ENCODE results near the gene USP47. TPM values are rescaled to one million over a fixed set of nuclear protein-coding genes. Genes with fewer than 3 reads are reported as not detected.
A peak's percentile ranks its signal among the peaks of the same experiment; 100 is the strongest.

USP47 gene
- total RNA-seq, 4 donors from 2014 or later = 84.4 to 222 (median 97.6) TPM

GRCh38 chr11:11978098-11978637, 136.4 kb downstream of the USP47 start:
- Histone ChIP-seq H3K9me3 (no peaks in the 10 kb centered on the region), H3K36me3 (no peaks in the 10 kb centered on the region), H3K27me3 (no peaks in the 10 kb centered on the region), H3K27ac (peak overlapping the region; percentile 39 to 67 (median 60)), H3K4me3 (no peak overlapping the region), H3K4me1 (peaks cover 40 to 45% of the 10 kb centered on the region in 2 donors)
- intact Hi-C loops (cut with DNase I; ENCODE audit: low total_unique reads) (no loop called here), in situ Hi-C loops (cut with MboI; ENCODE audit: low sequenced_read_pairs in 4 of 4) (no loop called here)
- no peak for DNase-seq
- TF ChIP-seq POLR2A (IDR thresholded peaks at IDR 0.05) (no peak), CTCF (IDR thresholded peaks at IDR 0.05 in 4 of 5, conservative IDR thresholded peaks at IDR 0.05 in 1 of 5) (no peak)
- no peak for ATAC-seq

GRCh38 chr11:11978792-11979487, 137.2 kb downstream of the USP47 start:
- DNase-seq = peak; percentile 30 to 73
- Histone ChIP-seq H3K9me3 (no peaks in the 10 kb centered on the region), H3K4me3 (no peak overlapping the region), H3K36me3 (no peaks in the 10 kb centered on the region), H3K27me3 (no peaks in the 10 kb centered on the region), H3K27ac (peak overlapping the region; percentile 39 to 67 (median 60)), H3K4me1 (peaks cover 34 to 37% of the 10 kb centered on the region in 2 donors)
- ATAC-seq = peak; percentile 32 to 67
- intact Hi-C loops (cut with DNase I; ENCODE audit: low total_unique reads) = no loop called here
- TF ChIP-seq CTCF (IDR thresholded peaks at IDR 0.05 in 4 of 5, conservative IDR thresholded peaks at IDR 0.05 in 1 of 5) = no peak
- no peak for TF ChIP-seq POLR2A (IDR thresholded peaks at IDR 0.05)
- in situ Hi-C loops (cut with MboI; ENCODE audit: low sequenced_read_pairs in 4 of 4) = no loop called here

GRCh38 chr11:11979488-11980117, 137.8 kb downstream of the USP47 start:
- peak; percentile 17 to 40 for ATAC-seq
- Histone ChIP-seq H3K36me3 (no peaks in the 10 kb centered on the region), H3K27me3 (no peaks in the 10 kb centered on the region), H3K4me3 (no peak overlapping the region), H3K27ac (peak overlapping the region; percentile 39 to 67 (median 60)), H3K4me1 (peaks cover 28 to 36% of the 10 kb centered on the region in 2 donors), H3K9me3 (no peaks in the 10 kb centered on the region)
- in situ Hi-C loops (cut with MboI; ENCODE audit: low sequenced_read_pairs in 4 of 4) (no loop called here), intact Hi-C loops (cut with DNase I; ENCODE audit: low total_unique reads) (no loop called here)
- TF ChIP-seq POLR2A (IDR thresholded peaks at IDR 0.05) (no peak), CTCF (IDR thresholded peaks at IDR 0.05 in 4 of 5, conservative IDR thresholded peaks at IDR 0.05 in 1 of 5) (no peak)
- DNase-seq = peak in 1 of 2 donors; percentile 31

GRCh38 chr11:11980200-11980599, 138.4 kb downstream of the USP47 start:
- Histone ChIP-seq H3K27ac (peak overlapping the region in 3 of 4 donors; percentile 39 to 67 (median 56)), H3K36me3 (no peaks in the 10 kb centered on the region), H3K4me3 (no peak overlapping the region), H3K27me3 (no peaks in the 10 kb centered on the region), H3K4me1 (peaks cover 28 to 36% of the 10 kb centered on the region in 2 donors), H3K9me3 (no peaks in the 10 kb centered on the region)
- intact Hi-C loops (cut with DNase I; ENCODE audit: low total_unique reads) (no loop called here), in situ Hi-C loops (cut with MboI; ENCODE audit: low sequenced_read_pairs in 4 of 4) (no loop called here)
- no peak for DNase-seq
- TF ChIP-seq CTCF (IDR thresholded peaks at IDR 0.05 in 4 of 5, conservative IDR thresholded peaks at IDR 0.05 in 1 of 5) = no peak
- TF ChIP-seq POLR2A (IDR thresholded peaks at IDR 0.05) = no peak
- ATAC-seq = no peak

Data from gastrocnemius medialis (tissue), 4 donors.